ENCODE measurements around the gene PSENEN.

PSENEN gene

GRCh38 chr19:35773020-35773806, 27.8 kb downstream of the PSENEN start:
- in situ Hi-C loops (cut with HindIII; ENCODE audit: low sequenced_read_pairs): no loop called here
- no peak for DNase-seq (ENCODE audit: low read depth, low spot score)
- no peak overlapping the region for H3K4me3 ChIP-seq (ENCODE audit: low read depth, low read length)
- TF ChIP-seq CTCF (IDR thresholded peaks at IDR 0.05; ENCODE audit: low read depth, low read length): no peak

- no peak for DNase-seq (ENCODE audit: low read depth, low spot score)
- no peak for TF ChIP-seq CTCF (IDR thresholded peaks at IDR 0.05; ENCODE audit: low read depth, low read length)
- H3K4me3 ChIP-seq (ENCODE audit: low read depth, low read length): no peak overlapping the region
- in situ Hi-C loops (cut with HindIII; ENCODE audit: low sequenced_read_pairs): no loop called here
Measured at GRCh38 chr19:35774274-35775045, 29.0 kb downstream of the PSENEN start.

- in situ Hi-C loops (cut with HindIII; ENCODE audit: low sequenced_read_pairs): no loop called here
- no peak for DNase-seq (ENCODE audit: low read depth, low spot score)
- H3K4me3 ChIP-seq (ENCODE audit: low read depth, low read length): no peak overlapping the region
- TF ChIP-seq CTCF (IDR thresholded peaks at IDR 0.05; ENCODE audit: low read depth, low read length): no peak
Measured at GRCh38 chr19:35775046-35775297, 29.5 kb downstream of the PSENEN start.

- TF ChIP-seq CTCF (IDR thresholded peaks at IDR 0.05; ENCODE audit: low read depth, low read length): no peak
- peak; percentile 96 for DNase-seq (ENCODE audit: low read depth, low spot score)
- in situ Hi-C loops (cut with HindIII; ENCODE audit: low sequenced_read_pairs): no loop called here
- peak within 1 kb of the TSS; percentile 70 for H3K4me3 ChIP-seq (ENCODE audit: low read depth, low read length)
Measured at GRCh38 chr19:35775298-35776101, 30.0 kb downstream of the PSENEN start, which contains the start of gene ARHGAP33. ARHGAP33 (plus strand) TSS chr19:35775564; CDS start chr19:35775659, 95 bp downstream.

GRCh38 chr19:35776102-35776788, 30.8 kb downstream of the PSENEN start:
- peak overlapping the region; percentile 70 for H3K4me3 ChIP-seq (ENCODE audit: low read depth, low read length)
- no peak for TF ChIP-seq CTCF (IDR thresholded peaks at IDR 0.05; ENCODE audit: low read depth, low read length)
- in situ Hi-C loops (cut with HindIII; ENCODE audit: low sequenced_read_pairs): no loop called here

More at GRCh38 chr19:35776102-35776788, 30.8 kb downstream of the PSENEN start:
- no peak for DNase-seq (ENCODE audit: low read depth, low spot score)
